OCI-LY3 (cell line): ENCODE measurements around the gene AGRN.

Source experiments
- H2AFZ ChIP-seq: fragments of 200-600, 300-600 bp; shearing (Covaris generic); 2 replicates; pipeline ENCODE4 v1.6.0; 2014; ENCODE audit warnings: antibody characterized with exemption, low read depth, low read length
- H3K27ac ChIP-seq: fragments of 200-600, 300-600 bp; sonication (generic); 2 replicates; pipeline ENCODE4 v1.5.1; 2014; ENCODE audit warnings: mild to moderate bottlenecking, low read length, moderate library complexity, mixed read lengths
- H3K27me3 ChIP-seq: fragments of 200-600, 300-600 bp; sonication (generic); 2 replicates; pipeline ENCODE4 v1.6.1; 2014; ENCODE audit warnings: low read depth, low read length, mixed read lengths
- H3K36me3 ChIP-seq: fragments of 200-600, 300-600 bp; sonication (generic); replicated peaks from 2 replicates; pipeline ENCODE3; 2014; ENCODE audit warnings: low read depth, low read length, mixed read lengths
- H3K4me1 ChIP-seq: fragments of 300-600, 200-600 bp; sonication (generic); 2 replicates; pipeline ENCODE4 v1.6.1; 2014; ENCODE audit warnings: low read length, mixed read lengths
- H3K4me2 ChIP-seq: fragments of 200-600, 300-600 bp; sonication (generic); 2 replicates; pipeline ENCODE4 v1.6.1; 2014; ENCODE audit warnings: low read length, mixed read lengths
- H3K4me3 ChIP-seq: fragments of 300-600, 200-600 bp; sonication (generic); 2 replicates; pipeline ENCODE4 v1.5.1; 2014; ENCODE audit warnings: antibody characterized with exemption, mild to moderate bottlenecking, low read length, moderate library complexity
- H3K79me2 ChIP-seq: fragments of 300-600, 200-600 bp; shearing (Covaris generic); 2 replicates; pipeline ENCODE4 v1.6.1; 2014; ENCODE audit warnings: mild to moderate bottlenecking, low read length, mixed read lengths
- H3K9ac ChIP-seq: fragments of 300-600, 200-600 bp; shearing (Covaris generic); 2 replicates; pipeline ENCODE4 v1.6.0; 2014; ENCODE audit warnings: mild to moderate bottlenecking, low read length, moderate library complexity
- H3K9me3 ChIP-seq: fragments of 200-600, 300-600 bp; shearing (Covaris generic); 2 replicates; pipeline ENCODE4 v1.6.1; 2014; ENCODE audit warnings: low read length, mixed read lengths; ENCODE audit not compliant: insufficient read depth
- H4K20me1 ChIP-seq: fragments of 200-600, 300-600 bp; sonication (generic); 2 replicates; pipeline ENCODE4 v1.6.1; 2016; ENCODE audit warnings: low read length, mixed read lengths; ENCODE audit not compliant: insufficient read depth
- CTCF ChIP-seq: fragments of 200-600, 300-600 bp; sonication (generic); IDR thresholded peaks from 2 replicates; pipeline ENCODE4 v1.5.1; 2014; ENCODE audit warnings: antibody characterized with exemption, low read length, low read depth
- EZH2phosphoT487 ChIP-seq: fragments of 200-600 bp; shearing (Covaris generic); IDR thresholded peaks from 2 replicates; pipeline ENCODE4 v1.6.1; 2018; ENCODE audit warnings: antibody characterized with exemption, mixed run types, low read depth

The AGRN gene

GRCh38 chr1:1050577-1051052, 30.7 kb downstream of the AGRN start:
- Histone ChIP-seq H3K27me3 (no peaks in the 10 kb centered on the region), H3K9ac (no peak overlapping the region), H3K27ac (no peak overlapping the region; the same call in 1 of the 2 replicates), H4K20me1 (no peaks in the 10 kb centered on the region), H3K79me2 (no peaks in the 10 kb centered on the region), H3K4me1 (peaks cover 6% of the 10 kb centered on the region), H2AFZ (no peak overlapping the region), H3K4me2 (peak overlapping the region; percentile 91), H3K4me3 (peak overlapping the region; percentile 76), H3K9me3 (no peaks in the 10 kb centered on the region), H3K36me3 (no peaks in the 10 kb centered on the region)
- TF ChIP-seq EZH2phosphoT487, result no peak

GRCh38 chr1:1051127-1051810, 31.3 kb downstream of the AGRN start:
- TF ChIP-seq CTCF (no peak), EZH2phosphoT487 (no peak)
- no peaks in the 10 kb centered on the region for H3K9me3 ChIP-seq
- no peaks in the 10 kb centered on the region for H3K36me3 ChIP-seq
- no peaks in the 10 kb centered on the region for H3K79me2 ChIP-seq
- H3K27ac ChIP-seq, result no peak overlapping the region; the same call in 1 of the 2 replicates
- H3K4me3 ChIP-seq, result peak overlapping the region; percentile 76
- H3K4me1 ChIP-seq, result peaks cover 6% of the 10 kb centered on the region
- H3K9ac ChIP-seq, result no peak overlapping the region
- no peak overlapping the region for H2AFZ ChIP-seq
- H3K4me2 ChIP-seq, result peak overlapping the region; percentile 91
- no peaks in the 10 kb centered on the region for H4K20me1 ChIP-seq
- H3K27me3 ChIP-seq, result no peaks in the 10 kb centered on the region

GRCh38 chr1:1052003-1052840, 32.3 kb downstream of the AGRN start:
- TF ChIP-seq EZH2phosphoT487 (no peak), CTCF (no peak)
- Histone ChIP-seq H3K36me3 (no peaks in the 10 kb centered on the region), H4K20me1 (no peaks in the 10 kb centered on the region)

GRCh38 chr1:1053022-1053421, 33.1 kb downstream of the AGRN start:
- TF ChIP-seq EZH2phosphoT487 (no peak), CTCF (no peak)
- Histone ChIP-seq H3K27me3 (no peaks in the 10 kb centered on the region), H3K27ac (no peak overlapping the region), H3K9ac (no peak overlapping the region), H4K20me1 (no peaks in the 10 kb centered on the region), H3K9me3 (no peaks in the 10 kb centered on the region), H3K4me2 (no peak overlapping the region), H3K4me1 (peaks cover 6% of the 10 kb centered on the region), H3K4me3 (no peak overlapping the region), H3K36me3 (no peaks in the 10 kb centered on the region), H2AFZ (no peak overlapping the region), H3K79me2 (no peaks in the 10 kb centered on the region)

More at GRCh38 chr1:1052003-1052840, 32.3 kb downstream of the AGRN start:
- Histone ChIP-seq H3K27ac (no peak overlapping the region), H3K79me2 (no peaks in the 10 kb centered on the region), H3K27me3 (no peaks in the 10 kb centered on the region), H3K4me1 (peaks cover 6% of the 10 kb centered on the region), H3K9me3 (no peaks in the 10 kb centered on the region), H2AFZ (no peak overlapping the region), H3K4me3 (no peak overlapping the region), H3K4me2 (no peak overlapping the region), H3K9ac (no peak overlapping the region)
